Kidney tubule cell (primary cell): ENCODE measurements around the gene NR1I3.

Experiments used
- DNase-seq: peaks from one replicate; pipeline ENCODE4 v3.0.0-alpha.2; 2018; ENCODE audit warnings: low spot score

NR1I3 gene

DNA sequence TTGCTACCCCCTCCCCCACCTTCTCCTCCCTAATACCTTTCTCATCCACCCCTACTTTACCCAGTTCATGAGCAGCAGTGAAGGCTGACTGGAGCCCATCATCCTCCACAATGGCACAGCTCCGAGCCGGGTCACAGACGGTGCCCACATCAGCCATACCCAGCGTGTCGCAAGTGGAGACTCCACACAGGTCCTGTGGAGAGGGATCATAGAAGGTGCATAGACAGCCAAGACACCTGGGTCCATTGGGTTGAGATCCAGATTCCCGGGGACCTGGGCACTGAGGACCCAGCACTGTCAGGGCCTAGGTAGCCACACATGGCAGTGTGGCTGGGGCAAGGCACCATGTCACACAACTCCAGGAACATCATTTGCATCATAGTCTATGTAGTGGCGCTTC is 41.9 kb downstream of the NR1I3 start:
- DNase-seq, result no peak

- DNase-seq, result no peak
These were observed 42.8 kb downstream of the NR1I3 start for GRCh38 chr1:161195171-161195570.

DNA sequence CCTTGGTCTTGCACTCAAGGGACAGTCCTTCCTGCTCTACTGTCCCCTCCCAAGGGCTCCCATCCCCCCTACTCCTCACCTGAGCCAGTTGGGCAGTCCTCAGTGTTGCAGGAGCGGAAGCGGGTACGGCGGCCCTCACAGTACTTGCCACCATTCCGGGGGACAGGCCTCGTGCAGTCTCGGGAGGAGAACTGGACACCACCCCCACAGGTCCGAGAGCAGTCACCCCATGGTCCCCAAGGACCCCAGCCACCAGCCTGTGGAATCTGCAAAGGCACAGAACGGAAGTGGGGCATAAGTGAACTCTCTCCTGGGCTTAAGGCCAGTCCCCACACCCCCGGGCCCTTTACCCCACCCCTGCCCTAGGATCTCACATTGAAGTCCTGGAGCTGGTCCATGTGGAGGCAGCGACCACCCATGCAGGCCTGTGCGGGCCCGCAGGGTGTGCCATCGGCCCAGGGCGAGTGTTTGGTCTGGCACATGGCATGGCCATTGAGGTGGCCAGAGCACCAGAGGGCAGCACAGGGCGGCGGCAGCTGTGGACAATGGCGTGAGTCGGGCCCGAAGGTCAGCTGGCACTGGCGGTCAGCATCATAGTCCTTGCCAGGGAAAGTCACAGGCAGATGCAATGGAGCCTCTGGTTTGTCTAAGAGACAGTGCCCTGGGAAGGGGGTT is 44.3 kb downstream of the NR1I3 start:
- peak; percentile 16 for DNase-seq

- peak; percentile 72 for DNase-seq
These were observed 45.2 kb downstream of the NR1I3 start for GRCh38 chr1:161192476-161193465.

- no peak for DNase-seq
These were observed 46.0 kb downstream of the NR1I3 start for GRCh38 chr1:161191971-161192370.

DNA sequence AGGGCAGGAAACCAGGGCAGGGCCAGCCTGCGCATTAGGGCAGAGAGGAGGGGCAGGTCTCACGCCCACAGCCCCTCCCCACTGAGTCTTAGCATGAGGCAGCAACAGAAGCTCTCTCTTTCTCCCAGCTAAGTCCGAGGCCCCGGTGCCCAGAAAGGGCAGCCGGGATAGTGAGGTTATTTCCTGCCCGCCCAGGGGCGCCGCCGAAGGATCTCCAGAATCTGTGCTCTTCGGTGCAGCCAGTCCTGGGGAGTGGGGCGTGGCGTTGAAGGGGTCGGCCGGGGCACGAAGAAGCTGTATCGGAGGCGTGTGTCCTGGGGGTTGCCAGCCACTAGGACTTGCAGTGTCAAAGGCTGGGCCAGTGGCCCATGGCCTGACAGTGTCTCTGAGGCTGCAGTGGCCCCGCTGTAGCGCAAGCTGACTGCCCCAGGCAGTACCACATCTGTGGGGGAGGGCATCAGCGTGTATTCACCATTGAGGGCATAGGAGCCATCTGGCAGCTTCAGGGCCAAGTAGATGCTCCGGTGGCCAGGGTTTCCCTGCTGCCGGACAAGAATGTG is 47.0 kb downstream of the NR1I3 start:
- DNase-seq, result no peak

GRCh38 chr1:161189036-161189435 is 49.0 kb downstream of the NR1I3 start:
- DNase-seq, result no peak

- DNase-seq, result no peak
These were observed 49.6 kb downstream of the NR1I3 start for GRCh38 chr1:161188381-161188780.

DNA sequence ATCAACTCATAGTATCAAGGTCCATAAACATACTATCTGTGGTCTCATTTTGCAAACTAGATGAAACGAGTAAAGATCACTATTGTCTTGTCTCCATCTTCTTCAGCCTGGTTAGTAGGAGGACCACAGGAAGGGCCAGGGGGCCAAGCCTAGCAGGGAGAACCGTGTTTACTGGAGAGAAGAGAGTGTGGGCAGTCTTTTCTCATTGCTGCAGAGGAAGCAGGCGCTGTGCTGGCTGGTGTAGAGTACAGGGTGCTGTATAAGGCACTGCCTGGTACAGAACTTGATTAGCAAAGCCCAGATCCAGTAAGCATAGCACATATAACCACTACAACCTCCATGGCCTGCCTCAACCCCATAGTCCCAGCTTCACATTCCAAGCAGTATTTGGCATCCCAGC is 50.7 kb downstream of the NR1I3 start:
- DNase-seq, result no peak

GRCh38 chr1:161185732-161186311 is 52.2 kb downstream of the NR1I3 start:
- DNase-seq, result no peak

- no peak for DNase-seq
These were observed 52.7 kb downstream of the NR1I3 start for GRCh38 chr1:161185282-161185682.

DNA sequence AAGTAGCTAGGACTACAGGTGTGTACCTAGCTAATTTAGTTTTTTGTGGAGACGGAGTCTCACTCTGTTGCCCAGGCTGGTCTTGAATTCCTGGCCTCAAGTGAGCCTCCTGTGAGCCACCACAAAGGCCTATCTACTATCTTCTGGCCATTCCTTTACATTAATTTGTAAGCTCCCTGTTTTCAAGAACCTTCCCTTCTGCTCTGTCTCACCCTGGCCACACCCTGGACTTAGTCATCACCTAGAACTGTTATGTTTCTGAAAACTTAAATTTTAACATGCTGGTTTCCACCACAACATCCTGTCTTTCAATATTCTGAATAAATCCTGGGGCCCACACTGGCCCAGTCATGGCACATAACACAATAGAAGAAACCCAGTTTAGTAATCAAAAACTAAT is 55.8 kb downstream of the NR1I3 start:
- peak; percentile 75 for DNase-seq

- no peak for DNase-seq
These were observed 57.4 kb downstream of the NR1I3 start for GRCh38 chr1:161180639-161181038.

DNA sequence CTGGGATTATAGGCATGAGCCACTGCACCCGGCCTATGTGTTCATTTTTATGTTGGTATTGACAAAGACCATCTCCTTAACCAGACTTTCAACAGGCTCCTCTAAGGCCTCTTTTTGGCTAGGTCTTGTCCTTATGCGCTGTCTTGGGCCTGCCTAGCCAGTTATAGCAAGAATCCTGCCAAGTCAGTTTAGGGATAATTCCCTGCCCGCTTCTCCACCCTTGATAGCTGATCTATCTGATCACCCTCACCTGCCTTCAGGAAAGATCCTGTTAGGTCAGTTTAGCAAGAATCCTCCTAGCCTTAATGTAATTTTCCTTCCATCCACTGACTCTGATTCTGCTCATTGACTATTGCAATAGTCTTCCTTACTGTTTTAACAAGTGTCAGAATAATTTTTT is 58.3 kb downstream of the NR1I3 start:
- no peak for DNase-seq
